SU-DHL-6 (cell line): ENCODE measurements around the gene BMP2K.
"Not testable (repeated sequence)": the region's sequence is repeated elsewhere in the genome, so short reads cannot be mapped to it uniquely, and the experiment has no call there.

Experiments
- H2AFZ ChIP-seq: fragments of 200-600 bp; sonication (generic); 2 replicates; pipeline ENCODE4 v1.6.1; 2014; ENCODE audit warnings: low read depth, mild to moderate bottlenecking, moderate library complexity, mixed read lengths, antibody characterized with exemption, low read length; ENCODE audit not compliant: severe bottlenecking
- H3F3A ChIP-seq: fragments of 200-600 bp; shearing (Covaris generic); 2 replicates; pipeline ENCODE4 v1.6.0; 2016; ENCODE audit warnings: antibody characterized with exemption, mild to moderate bottlenecking; ENCODE audit not compliant: insufficient read depth
- H3K27ac ChIP-seq: fragments of 200-600 bp; sonication (generic); 2 replicates; pipeline ENCODE4 v1.5.1; 2016; ENCODE audit warnings: low read depth, mild to moderate bottlenecking, low read length, moderate library complexity, mixed read lengths
- H3K27me3 ChIP-seq: fragments of 200-600 bp; sonication (generic), shearing (Covaris generic); 2 replicates; pipeline ENCODE4 v1.6.0; 2014; ENCODE audit warnings: mild to moderate bottlenecking, low read length
- H3K36me3 ChIP-seq: fragments of 200-600 bp; sonication (generic); 2 replicates; pipeline ENCODE4 v1.6.1; 2014; ENCODE audit warnings: mild to moderate bottlenecking, low read length, mixed read lengths
- H3K4me2 ChIP-seq: fragments of 300-600, 200-600 bp; shearing (Covaris generic), sonication (generic); 2 replicates; pipeline ENCODE4 v1.6.0; 2014; ENCODE audit warnings: low read length, low read depth, mild to moderate bottlenecking; ENCODE audit not compliant: poor library complexity, severe bottlenecking
- H3K4me3 ChIP-seq: fragments of 200-600 bp; sonication (generic); 2 replicates; pipeline ENCODE4 v1.5.1; 2014; ENCODE audit warnings: antibody characterized with exemption, low read length, mild to moderate bottlenecking, mixed read lengths; ENCODE audit not compliant: insufficient read depth, poor library complexity, severe bottlenecking
- H3K79me2 ChIP-seq: fragments of 200-600 bp; sonication (generic); 2 replicates; pipeline ENCODE4 v1.6.1; 2014; ENCODE audit warnings: mild to moderate bottlenecking, low read length, moderate library complexity; ENCODE audit not compliant: insufficient read depth
- H3K9ac ChIP-seq: fragments of 200-600 bp; sonication (generic); 2 replicates; pipeline ENCODE4 v1.7.0; 2014; ENCODE audit warnings: mild to moderate bottlenecking, low read length
- H3K9me2 ChIP-seq: fragments of 200-600 bp; sonication (generic); replicated peaks from 2 replicates; pipeline ENCODE4 v1.6.1; 2014; ENCODE audit warnings: low read length; ENCODE audit not compliant: insufficient read depth
- H3K9me3 ChIP-seq: fragments of 200-600 bp; sonication (generic); 2 replicates; pipeline ENCODE4 v1.6.1; 2014; ENCODE audit warnings: low read length, mixed read lengths; ENCODE audit not compliant: insufficient read depth
- H4K20me1 ChIP-seq: fragments of 200-600 bp; sonication (generic); 2 replicates; pipeline ENCODE4 v1.6.1; 2014; ENCODE audit warnings: low read depth, mild to moderate bottlenecking, antibody characterized with exemption, low read length, moderate library complexity, mixed read lengths
- CTCF ChIP-seq: fragments of 200-600 bp; sonication (generic); IDR thresholded peaks from one replicate; pipeline ENCODE4 v1.5.1; 2017; ENCODE audit warnings: antibody characterized with exemption, mild to moderate bottlenecking, low read length, moderate library complexity; ENCODE audit not compliant: insufficient read depth, poor library complexity, severe bottlenecking
- EZH2phosphoT487 ChIP-seq: fragments of 200-600 bp; sonication (generic), shearing (Covaris generic); conservative IDR thresholded peaks from 2 replicates; pipeline ENCODE4 v1.6.1; 2018; ENCODE audit warnings: mild to moderate bottlenecking, antibody characterized with exemption, low read length, moderate library complexity, mixed read lengths

The BMP2K gene

GRCh38 chr4:78788007-78788889, 12.1 kb downstream of the BMP2K start:
- no peaks in the 10 kb centered on the region for H3K9me3 ChIP-seq
- H3K27me3 ChIP-seq = no peaks in the 10 kb centered on the region
- H4K20me1 ChIP-seq = no peaks in the 10 kb centered on the region
- H3K9ac ChIP-seq = no peak overlapping the region
- H3K4me3 ChIP-seq = no peak overlapping the region
- no peaks in the 10 kb centered on the region for H3K36me3 ChIP-seq
- H3F3A ChIP-seq = no peaks in the 10 kb centered on the region
- H3K27ac ChIP-seq = no peak overlapping the region
- peaks cover 26% of the 10 kb centered on the region; the same call in 1 of the 2 replicates for H3K79me2 ChIP-seq
- no peaks in the 10 kb centered on the region for H3K9me2 ChIP-seq
- no peak for TF ChIP-seq CTCF
- no peak overlapping the region for H2AFZ ChIP-seq
- H3K4me2 ChIP-seq = no peak overlapping the region

GRCh38 chr4:78795594-78796416, 19.7 kb downstream of the BMP2K start:
- H3K27ac ChIP-seq, H4K20me1 ChIP-seq: not testable (repeated sequence)
- peaks cover 16% of the 10 kb centered on the region; the same call in 1 of the 2 replicates for H3K79me2 ChIP-seq

GRCh38 chr4:78796526-78796925, 20.4 kb downstream of the BMP2K start:
- no peak overlapping the region for H3K9ac ChIP-seq
- TF ChIP-seq CTCF = no peak
- no peak overlapping the region for H2AFZ ChIP-seq
- no peaks in the 10 kb centered on the region for H3K27me3 ChIP-seq
- no peaks in the 10 kb centered on the region for H4K20me1 ChIP-seq
- H3K79me2 ChIP-seq = peaks cover 16% of the 10 kb centered on the region; the same call in 1 of the 2 replicates
- H3K9me3 ChIP-seq = no peaks in the 10 kb centered on the region
- no peaks in the 10 kb centered on the region for H3K36me3 ChIP-seq
- no peaks in the 10 kb centered on the region for H3K9me2 ChIP-seq
- no peak overlapping the region for H3K4me3 ChIP-seq
- no peak overlapping the region for H3K4me2 ChIP-seq
- no peak overlapping the region for H3K27ac ChIP-seq
- no peaks in the 10 kb centered on the region; the same call in 1 of the 2 replicates for H3F3A ChIP-seq

More at GRCh38 chr4:78795594-78796416, 19.7 kb downstream of the BMP2K start:
- not testable (repeated sequence) for H3K4me2 ChIP-seq, H3K27me3 ChIP-seq, H3F3A ChIP-seq, H3K36me3 ChIP-seq, H3K9me3 ChIP-seq, H3K9ac ChIP-seq, H3K4me3 ChIP-seq, H2AFZ ChIP-seq, H3K9me2 ChIP-seq

DNA sequence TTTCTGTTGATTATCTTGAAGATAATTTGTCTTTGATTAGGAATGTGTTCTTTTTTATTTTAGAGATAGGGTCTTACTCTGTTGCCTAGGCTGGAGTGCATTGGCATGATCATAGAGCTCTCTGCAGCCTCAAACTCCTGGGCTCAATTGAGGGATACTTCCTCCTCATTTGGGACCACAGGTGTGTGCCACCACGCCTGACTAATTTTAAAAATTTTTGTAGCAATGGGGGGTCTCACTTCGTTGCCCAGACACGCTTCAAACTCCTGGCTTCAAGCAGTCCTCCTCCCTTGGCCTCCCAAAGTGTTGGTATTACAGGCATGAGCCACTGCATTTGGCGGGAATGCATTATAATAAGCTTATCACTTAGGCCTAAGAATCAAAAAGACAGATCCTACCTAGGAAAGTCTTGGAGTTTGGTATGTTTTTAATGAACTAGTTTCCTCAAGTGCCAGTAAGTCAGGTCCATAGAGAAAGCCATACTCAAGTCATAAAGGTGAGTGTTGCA, 21.7 kb downstream of the BMP2K start:
- no peaks in the 10 kb centered on the region for H3K9me3 ChIP-seq
- TF ChIP-seq EZH2phosphoT487 (no peak), CTCF (no peak)
- no peaks in the 10 kb centered on the region for H3K27me3 ChIP-seq
- H4K20me1 ChIP-seq = no peaks in the 10 kb centered on the region
- H3F3A ChIP-seq = no peaks in the 10 kb centered on the region; the same call in 1 of the 2 replicates
- H3K4me2 ChIP-seq = no peak overlapping the region
- H3K9ac ChIP-seq = no peak overlapping the region
- no peak overlapping the region for H3K4me3 ChIP-seq
- H3K36me3 ChIP-seq = no peaks in the 10 kb centered on the region
- peaks cover 10% of the 10 kb centered on the region; the same call in 1 of the 2 replicates for H3K79me2 ChIP-seq
- H3K9me2 ChIP-seq = no peaks in the 10 kb centered on the region
- no peak overlapping the region for H2AFZ ChIP-seq
- no peak overlapping the region for H3K27ac ChIP-seq
